HK-2 (cell line): ENCODE data around the gene BBS7.

Experiments used
- DNase-seq: peaks from one replicate; pipeline ENCODE4 v3.0.0-alpha.2; 2018; ENCODE audit not compliant: unreplicated experiment

Gene BBS7

GRCh38 chr4:121824950-121825349 lies 45.3 kb downstream of the BBS7 start:
- no peak for DNase-seq

GRCh38 chr4:121824171-121824527 lies 46.1 kb downstream of the BBS7 start:
- no peak for DNase-seq

- DNase-seq, result peak; percentile 96
Measured at GRCh38 chr4:121823505-121824170, 46.6 kb downstream of the BBS7 start, which contains the start of gene CCNA2. TSS of gene CCNA2 (minus strand) at chr4:121823883. CDS start at chr4:121823628, 255 bp downstream.

GRCh38 chr4:121822796-121823504 lies 47.3 kb downstream of the BBS7 start:
- peak; percentile 21 for DNase-seq

- no peak for DNase-seq
Measured at GRCh38 chr4:121822047-121822446, 48.2 kb downstream of the BBS7 start.

GRCh38 chr4:121819216-121819965 lies 50.9 kb downstream of the BBS7 start:
- no peak for DNase-seq

GRCh38 chr4:121818215-121818614 lies 52.1 kb downstream of the BBS7 start:
- DNase-seq, result no peak

- no peak for DNase-seq
Measured at GRCh38 chr4:121817701-121818100, 52.6 kb downstream of the BBS7 start.

- DNase-seq, result no peak
Measured at GRCh38 chr4:121817006-121817405, 53.3 kb downstream of the BBS7 start.

- DNase-seq, result no peak
Measured at GRCh38 chr4:121814756-121815155, 55.5 kb downstream of the BBS7 start.

GRCh38 chr4:121811122-121811521 lies 59.2 kb downstream of the BBS7 start:
- no peak for DNase-seq

GRCh38 chr4:121806411-121806810 lies 63.9 kb downstream of the BBS7 start:
- no peak for DNase-seq

GRCh38 chr4:121801715-121802075 lies 68.6 kb downstream of the BBS7 start:
- no peak for DNase-seq

- peak; percentile 95 for DNase-seq
Measured at GRCh38 chr4:121800961-121801714, 69.1 kb downstream of the BBS7 start, which contains the start of gene EXOSC9. TSS of gene EXOSC9 (plus strand) at chr4:121801323. CDS start at chr4:121801425, 102 bp downstream.

- no peak for DNase-seq
Measured at GRCh38 chr4:121800638-121800960, 69.7 kb downstream of the BBS7 start.

- DNase-seq, result no peak
Measured at GRCh38 chr4:121799867-121800501, 70.3 kb downstream of the BBS7 start.

GRCh38 chr4:121799208-121799823 lies 71.0 kb downstream of the BBS7 start:
- no peak for DNase-seq

GRCh38 chr4:121796283-121796682 lies 74.0 kb downstream of the BBS7 start:
- DNase-seq, result no peak

- DNase-seq, result no peak
Measured at GRCh38 chr4:121794505-121795188, 75.6 kb downstream of the BBS7 start.

GRCh38 chr4:121792966-121793365 lies 77.3 kb downstream of the BBS7 start:
- DNase-seq, result no peak

- no peak for DNase-seq
Measured at GRCh38 chr4:121791481-121791880, 78.8 kb downstream of the BBS7 start.
